Caki2 (cell line): Measurements from ENCODE around the gene UBE2N. TPM values are rescaled to one million over a fixed set of nuclear protein-coding genes. Genes with fewer than 3 reads are reported as not detected.

Source experiments
- DNase-seq: peaks from one replicate; pipeline ENCODE4 v3.0.0-alpha.2; 2015; ENCODE audit warnings: low read depth
- in situ Hi-C: cut with HindIII; loops from 2 replicates; pipeline ENCODE4 v1.10.0; 2016; ENCODE audit warnings: low sequenced_read_pairs, low pct_unique_long_range_greater_than_20kb, mixed read lengths
- total RNA-seq: library from RNA; depleted of rRNA; stranded (reverse); fragments of >200 nt; shearing (Covaris generic); gene quantifications from 2 replicates; pipeline ENCODE4 v1.2.3, GENCODE V29; 2014; ENCODE audit warnings: low replicate concordance; rRNA removed

The UBE2N gene
- 32.5 and 53.2 TPM in 2 replicates for total RNA-seq

DNA sequence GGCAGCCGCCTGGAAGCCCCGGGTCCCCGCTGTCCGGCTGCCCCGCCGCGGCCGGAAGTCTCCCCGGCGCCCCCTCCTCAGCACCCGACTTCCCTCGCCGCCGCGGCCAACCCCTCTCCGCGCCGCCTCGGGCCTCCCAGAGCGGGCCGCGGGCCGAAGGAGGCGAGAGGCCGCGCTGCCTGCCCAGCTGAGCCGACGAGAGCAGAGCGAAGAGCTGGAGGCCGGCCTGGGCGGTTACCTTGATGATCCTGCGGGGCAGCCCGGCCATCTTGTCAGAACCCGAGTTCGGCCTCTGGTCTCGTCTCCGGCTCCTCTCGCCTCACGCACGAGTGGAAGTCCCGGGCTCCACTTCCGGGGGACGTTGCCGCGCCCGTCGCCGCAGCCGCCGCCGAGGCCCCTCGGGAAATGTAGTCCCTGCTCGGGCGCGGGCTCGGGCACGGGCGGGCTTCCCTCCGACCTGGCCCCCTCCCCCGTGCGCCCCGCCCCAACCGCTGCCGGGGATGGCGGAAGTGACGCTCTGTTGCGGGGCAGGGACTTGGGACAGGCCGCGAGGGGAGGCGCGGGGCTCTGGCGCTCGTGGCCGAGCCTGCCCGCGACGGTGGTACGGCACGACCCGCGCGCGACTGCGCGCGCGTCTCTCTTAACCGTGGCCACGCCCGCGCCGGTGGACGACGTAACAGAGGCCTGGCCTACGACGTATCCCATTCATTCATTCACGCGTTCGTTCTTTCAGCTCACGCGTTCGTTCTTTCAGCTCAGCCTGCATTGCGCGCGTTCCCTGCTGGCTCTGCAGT is at the start of gene UBE2N:
UBE2N (minus strand) TSS at position 331 of the 794 bp plus-strand sequence; CDS start at position 268, 63 bp downstream.
- in situ Hi-C loops = no loop called here

DNA sequence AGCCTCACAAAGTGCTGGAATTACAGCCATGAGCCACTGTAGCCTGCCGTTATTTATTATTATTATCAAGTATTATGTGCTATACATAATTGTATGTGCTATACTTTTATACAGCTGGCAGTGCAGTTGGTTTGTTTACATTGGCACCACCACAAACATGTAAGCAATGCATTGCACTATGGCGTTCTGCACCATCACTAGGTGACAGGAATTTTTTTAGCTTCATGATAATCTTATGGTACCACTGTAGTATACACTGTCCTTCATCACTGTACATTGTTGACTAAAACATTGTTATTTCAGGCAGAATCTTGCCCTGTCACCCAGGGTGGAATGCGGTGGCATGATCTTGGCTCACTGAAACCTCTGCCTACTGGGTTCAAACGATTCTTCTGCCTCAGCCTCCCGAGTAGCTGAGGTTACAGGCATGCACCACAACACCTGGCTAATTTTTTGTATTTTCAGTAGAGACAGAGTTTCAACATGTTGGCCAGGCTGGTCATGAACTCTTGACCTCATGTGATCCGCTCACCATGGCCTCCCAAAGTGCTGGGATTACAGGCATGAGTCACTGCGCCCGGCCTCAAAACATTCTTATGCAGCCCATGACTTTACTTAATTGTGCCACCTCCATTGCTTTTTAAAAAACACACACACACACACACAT is 42.7 kb upstream of the UBE2N start:
- no peak for DNase-seq
- in situ Hi-C loops = no loop called here

More for the DNA sequence above, at the start of gene UBE2N:
- peak; percentile 91 for DNase-seq

- no peak for DNase-seq
- in situ Hi-C loops = no loop called here
Measured at GRCh38 chr12:93483151-93483807, 41.5 kb upstream of the UBE2N start.

- in situ Hi-C loops = no loop called here
Measured at GRCh38 chr12:93482721-93483120, 41.0 kb upstream of the UBE2N start.

DNA sequence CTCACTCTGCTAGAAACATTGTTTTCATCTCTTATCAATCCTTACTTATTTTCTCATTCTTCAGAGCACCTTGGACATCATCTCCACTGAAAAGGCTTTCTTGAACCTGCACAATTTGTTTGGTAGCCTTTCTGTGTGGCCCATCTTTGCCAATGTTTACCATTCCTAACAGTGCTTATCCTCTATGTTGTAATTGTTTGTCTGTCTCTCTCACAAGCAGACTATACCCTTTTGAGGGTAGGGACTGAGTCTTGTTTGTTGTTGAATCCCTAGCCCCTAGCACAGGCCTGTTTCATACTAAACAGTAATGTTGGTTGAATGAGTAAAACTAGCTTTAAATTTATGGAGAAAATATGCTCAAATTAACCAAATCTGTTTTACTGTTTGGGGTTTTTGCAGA is 34.8 kb upstream of the UBE2N start:
- in situ Hi-C loops = no loop called here
- no peak for DNase-seq

More at GRCh38 chr12:93482721-93483120, 41.0 kb upstream of the UBE2N start:
- DNase-seq = no peak

DNA sequence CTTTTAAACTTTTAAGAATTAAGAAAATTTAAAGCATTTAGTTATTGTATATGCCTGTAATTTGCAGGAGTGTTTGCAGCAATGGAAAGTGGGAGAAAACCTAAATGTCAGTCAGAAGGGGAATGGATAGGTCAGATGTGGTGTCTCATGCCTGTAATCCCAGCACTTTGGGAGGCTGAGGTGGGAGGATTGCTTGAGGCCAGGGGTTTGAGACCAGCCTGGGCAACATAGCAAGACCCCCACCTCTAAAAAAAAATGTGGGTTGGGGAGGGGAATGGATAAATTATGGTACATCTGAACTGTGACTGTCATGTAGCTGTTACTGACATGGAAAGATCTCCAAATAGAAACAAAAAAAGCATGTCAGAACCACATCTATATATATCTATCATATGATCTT is 27.6 kb upstream of the UBE2N start:
- in situ Hi-C loops = no loop called here
- no peak for DNase-seq

- in situ Hi-C loops = no loop called here
- no peak for DNase-seq
Measured at GRCh38 chr12:93468008-93468371, 26.2 kb upstream of the UBE2N start.

GRCh38 chr12:93467351-93468007 is 25.7 kb upstream of the UBE2N start, which contains the start of gene MRPL42:
TSS of gene MRPL42 (plus strand) at chr12:93467514. CDS start at chr12:93469286, 1,772 bp downstream.
- in situ Hi-C loops = no loop called here
- peak; percentile 90 for DNase-seq

DNA sequence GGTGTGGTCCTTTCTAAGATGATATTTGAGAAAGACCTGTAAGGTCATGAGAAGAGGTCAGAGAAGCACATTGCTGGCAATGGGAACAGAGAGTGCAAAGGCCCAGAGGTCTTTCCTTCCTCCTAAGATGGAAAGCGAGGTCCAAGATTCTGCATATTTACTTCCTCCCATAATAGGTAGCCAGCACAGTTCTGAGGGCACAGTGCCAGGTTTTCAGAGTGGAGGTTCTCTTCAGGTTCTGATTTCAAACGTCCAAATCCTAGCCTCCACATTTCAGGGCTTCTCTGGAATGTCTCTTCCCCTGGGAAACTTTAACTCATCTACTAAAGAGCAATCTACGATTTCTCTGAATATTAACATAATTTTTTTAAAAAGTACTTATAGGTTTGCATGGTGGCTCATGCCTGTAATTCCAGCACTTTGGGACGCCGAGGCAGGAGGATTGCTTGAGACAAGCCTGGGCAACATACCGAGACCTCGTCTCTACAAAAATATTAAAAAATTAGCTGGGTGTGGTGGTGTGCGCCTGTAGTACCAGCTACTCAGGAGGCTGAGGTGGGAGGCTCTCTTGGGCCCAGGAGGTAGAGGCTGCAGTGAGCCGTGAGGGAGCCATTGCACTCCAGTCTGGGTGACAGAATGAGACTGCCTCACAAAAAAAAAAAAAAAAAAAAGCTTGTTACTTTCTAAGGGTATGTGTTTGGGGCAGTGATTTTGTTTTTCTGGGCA is 25.0 kb upstream of the UBE2N start:
- in situ Hi-C loops = no loop called here

GRCh38 chr12:93465841-93466240 is 24.1 kb upstream of the UBE2N start:
- in situ Hi-C loops = no loop called here

More for the DNA sequence above, 25.0 kb upstream of the UBE2N start:
- DNase-seq = no peak

DNA sequence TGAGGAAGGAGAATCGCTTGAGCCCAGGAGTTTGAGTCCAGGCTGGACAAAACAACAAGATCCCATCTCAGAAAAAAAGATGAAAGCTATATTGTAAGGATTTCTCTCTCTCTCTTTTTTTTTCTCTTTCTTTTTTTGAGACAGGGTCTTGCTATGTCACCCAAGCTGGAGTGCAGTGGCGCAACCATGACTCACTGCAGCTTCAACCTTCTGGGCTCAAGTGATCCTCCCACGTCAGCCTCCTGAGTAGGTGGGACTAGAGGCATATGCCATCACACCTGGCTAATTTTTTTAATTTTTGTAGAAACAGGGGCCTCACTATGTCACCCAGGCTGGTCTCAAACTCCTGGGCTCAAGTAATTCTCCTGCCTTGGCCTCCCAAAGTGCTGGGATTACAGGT is 19.8 kb upstream of the UBE2N start:
- DNase-seq = no peak
- in situ Hi-C loops = no loop called here

More at GRCh38 chr12:93465841-93466240, 24.1 kb upstream of the UBE2N start:
- no peak for DNase-seq

DNA sequence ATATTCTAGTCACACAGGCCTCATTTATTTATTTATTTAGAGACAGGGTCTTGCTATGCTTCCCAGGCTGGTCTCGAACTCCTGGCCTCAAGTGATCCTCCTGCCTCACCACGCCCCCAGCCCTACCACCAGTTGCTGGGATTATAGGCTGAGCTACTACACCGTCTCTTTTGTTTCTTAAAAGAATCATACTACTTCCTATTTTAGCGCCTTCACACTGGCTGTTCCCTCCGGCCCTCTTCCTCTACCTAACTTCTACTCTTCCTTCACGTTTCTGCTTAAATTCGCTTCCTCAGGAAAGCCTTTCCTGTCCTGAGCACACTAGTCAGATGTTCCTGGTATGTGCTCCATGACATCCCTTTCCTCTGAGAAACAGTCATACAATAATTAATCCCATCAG is 19.2 kb upstream of the UBE2N start:
- no peak for DNase-seq
- in situ Hi-C loops = no loop called here

DNA sequence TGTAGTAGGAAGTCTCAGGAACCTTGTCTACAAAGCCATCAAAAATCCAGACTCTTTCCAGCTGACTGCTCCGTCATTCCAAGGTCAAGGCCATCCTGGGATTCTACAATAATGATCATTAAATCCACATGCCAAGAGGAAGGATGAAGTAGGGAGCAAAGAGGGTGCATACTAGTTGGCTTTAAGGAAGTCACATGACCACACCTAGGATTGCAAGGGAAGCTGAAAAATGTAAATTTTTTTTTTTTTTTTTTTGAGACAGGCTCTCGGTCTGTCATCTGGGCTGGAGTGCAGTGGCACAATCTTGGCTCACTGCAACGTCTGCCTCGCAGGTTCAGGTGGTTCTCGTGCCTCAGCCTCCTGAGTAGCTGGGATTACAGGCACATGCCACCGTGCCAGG is 18.3 kb upstream of the UBE2N start:
- in situ Hi-C loops = no loop called here
- DNase-seq = no peak

DNA sequence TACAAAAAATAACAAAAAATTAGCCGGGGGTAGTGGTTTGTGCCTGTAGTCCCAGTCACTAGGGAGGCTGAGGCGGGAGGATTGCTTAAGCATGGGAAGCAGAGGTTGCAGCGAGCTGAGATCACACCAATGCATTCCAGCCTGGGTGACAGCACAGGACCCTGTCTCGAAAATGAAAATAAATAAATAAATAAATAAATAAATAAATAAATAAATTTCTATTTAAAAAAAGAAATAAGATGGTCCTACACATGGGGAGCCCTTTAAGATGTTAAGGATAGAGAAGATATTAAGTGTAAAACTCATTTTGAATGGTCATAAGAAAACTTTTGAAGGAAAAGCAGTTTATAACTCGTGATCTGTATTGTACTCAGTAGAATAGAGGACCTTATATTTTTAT is 17.4 kb upstream of the UBE2N start:
- DNase-seq = no peak
- in situ Hi-C loops = no loop called here

- in situ Hi-C loops = no loop called here
- no peak for DNase-seq
Measured at GRCh38 chr12:93456077-93456476, 14.3 kb upstream of the UBE2N start.

DNA sequence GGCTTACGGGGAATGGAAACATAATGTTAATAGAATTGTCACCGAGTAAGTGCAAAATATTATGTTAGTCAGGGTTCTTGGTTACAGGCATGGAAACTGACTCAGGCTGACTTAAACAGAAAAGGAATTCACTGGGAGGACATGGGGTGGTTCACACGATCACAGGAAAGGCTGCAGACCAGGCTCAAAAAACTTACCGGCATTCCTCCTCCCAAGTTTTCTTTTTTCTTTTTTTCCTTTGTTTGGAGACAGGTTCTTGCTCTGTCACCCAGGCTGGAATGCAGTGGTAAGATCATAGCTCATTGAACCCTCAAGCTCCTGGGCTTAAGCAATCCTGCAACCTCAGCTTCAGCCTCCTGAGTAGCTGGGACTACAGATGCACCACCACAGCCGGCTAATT is 11.9 kb upstream of the UBE2N start:
- in situ Hi-C loops = no loop called here
- no peak for DNase-seq

- in situ Hi-C loops = no loop called here
Measured at GRCh38 chr12:93451423-93452158, 9.8 kb upstream of the UBE2N start.

More at GRCh38 chr12:93451423-93452158, 9.8 kb upstream of the UBE2N start:
- no peak for DNase-seq
